ENCODE results near the gene DLG2. TPM values are rescaled to one million over a fixed set of nuclear protein-coding genes. Genes with fewer than 3 reads are reported as not detected.
A peak's percentile ranks its signal among the peaks of the same experiment; 100 is the strongest.

DLG2 gene
- total RNA-seq, 1 experiment from 2014 or later = 17.5 TPM

DNA sequence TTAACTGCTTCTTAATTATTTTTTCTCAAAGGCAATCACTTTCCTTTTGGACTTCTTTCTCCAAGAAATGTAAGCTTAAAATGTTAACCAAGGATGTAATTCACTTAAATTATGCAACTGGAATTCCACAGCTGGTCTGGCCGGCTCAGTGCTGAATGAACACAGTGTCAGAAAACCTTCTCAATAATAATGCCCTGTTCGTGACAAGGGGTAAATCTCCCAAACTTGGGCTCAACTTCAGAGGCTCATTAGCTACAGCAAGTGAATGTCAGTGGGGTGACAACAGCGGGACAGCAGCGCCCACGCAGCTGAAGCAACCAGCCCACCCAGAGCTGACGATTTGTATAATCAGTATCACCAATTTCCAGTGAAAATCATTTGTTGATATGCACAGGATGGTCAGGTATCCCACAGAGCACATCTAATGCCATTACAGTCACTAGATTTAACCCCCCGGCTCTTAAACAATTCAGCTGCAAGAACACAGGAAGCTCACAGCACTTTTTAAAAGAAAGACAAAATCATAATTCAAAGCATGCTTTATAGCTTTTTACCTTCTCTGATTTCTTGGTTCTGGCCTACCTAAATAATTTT, 704.8 kb downstream of the DLG2 start:
- CTCF ChIA-PET = interaction anchor here (0.5 to 1.7 kb wide), 4 partner anchors 9 to 1027 kb away, joined by 3 to 5 read pairs (median 4); no protein-coding TSS in a partner anchor
- H3K27me3 Mint-ChIP-seq (ENCODE audit: low read depth) = no peaks in the 10 kb centered on the region
- H3K36me3 Mint-ChIP-seq = no peaks in the 10 kb centered on the region
- DNase-seq (ENCODE audit: low spot score) (no peak), ATAC-seq (peak; percentile 56)
- peak overlapping the region; percentile 59 for H3K4me3 Mint-ChIP-seq
- H3K9me3 Mint-ChIP-seq = no peaks in the 10 kb centered on the region
- H3K4me1 Mint-ChIP-seq = peaks cover 66% of the 10 kb centered on the region
- H3K27ac Mint-ChIP-seq = peak overlapping the region; percentile 47
- TF ChIP-seq NR3C1 (CRISPR knock-in tag; conservative IDR thresholded peaks at IDR 0.05; ENCODE audit: low read depth) (no peak), EMX1 (CRISPR knock-in tag; IDR thresholded peaks at IDR 0.05) (no peak), ELF4 (CRISPR knock-in tag; IDR thresholded peaks at IDR 0.05; ENCODE audit: low read depth) (no peak), E2F1 (CRISPR knock-in tag; IDR thresholded peaks at IDR 0.05) (no peak)
- POLR2A ChIA-PET = interaction anchor here (0.7 kb wide), 1 partner anchor 1146 kb away, joined by 3 read pairs; no protein-coding TSS in a partner anchor

DNA sequence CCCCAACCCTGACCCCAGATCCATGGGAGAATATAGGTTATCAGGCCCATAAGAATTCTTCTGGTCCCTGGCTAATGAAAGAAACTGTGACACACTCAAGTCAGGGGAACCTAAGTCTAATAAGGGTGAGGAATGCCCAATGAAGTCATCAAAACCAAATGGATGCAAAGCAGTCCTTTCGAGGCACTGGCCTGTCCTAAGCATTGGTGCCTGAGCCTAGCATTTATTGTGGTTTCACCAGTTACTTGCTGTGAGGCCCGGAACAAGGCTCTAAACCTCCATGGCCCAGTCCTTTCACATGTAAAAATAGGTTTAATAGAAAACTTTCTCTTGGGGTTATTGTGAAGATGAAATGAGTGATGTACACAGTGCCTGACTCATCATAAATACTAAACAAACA, 712.6 kb downstream of the DLG2 start:
- peaks cover 6% of the 10 kb centered on the region; the same call in 1 of the 2 replicates for H3K9me3 Mint-ChIP-seq
- ATAC-seq = peak; percentile 88
- TF ChIP-seq ZNF396 (CRISPR knock-in tag; IDR thresholded peaks at IDR 0.05; ENCODE audit: borderline replicate concordance) (no peak), MAX (CRISPR knock-in tag; IDR thresholded peaks at IDR 0.05) (no peak), IRF2 (CRISPR knock-in tag; IDR thresholded peaks at IDR 0.05; ENCODE audit: borderline replicate concordance, low read depth) (no peak), ZNF121 (CRISPR knock-in tag; IDR thresholded peaks at IDR 0.05) (no peak), ZNF416 (CRISPR knock-in tag; IDR thresholded peaks at IDR 0.05) (no peak), NFE2L1 (CRISPR knock-in tag; IDR thresholded peaks at IDR 0.05) (no peak), ZNF263 (CRISPR knock-in tag; IDR thresholded peaks at IDR 0.05; ENCODE audit: low read depth) (no peak), ZNF317 (CRISPR knock-in tag; IDR thresholded peaks at IDR 0.05; ENCODE audit: borderline replicate concordance, low read depth) (no peak), NR3C1 (CRISPR knock-in tag; conservative IDR thresholded peaks at IDR 0.05; ENCODE audit: low read depth) (no peak), CTCF (IDR thresholded peaks at IDR 0.05) (no peak), HMGA2 (CRISPR knock-in tag; IDR thresholded peaks at IDR 0.05) (no peak), EMX1 (CRISPR knock-in tag; IDR thresholded peaks at IDR 0.05) (no peak), SMAD4 (CRISPR knock-in tag; IDR thresholded peaks at IDR 0.05) (no peak), GTF2I (CRISPR knock-in tag; conservative IDR thresholded peaks at IDR 0.05) (no peak)
- TF ChIP-seq, protein P1, sequence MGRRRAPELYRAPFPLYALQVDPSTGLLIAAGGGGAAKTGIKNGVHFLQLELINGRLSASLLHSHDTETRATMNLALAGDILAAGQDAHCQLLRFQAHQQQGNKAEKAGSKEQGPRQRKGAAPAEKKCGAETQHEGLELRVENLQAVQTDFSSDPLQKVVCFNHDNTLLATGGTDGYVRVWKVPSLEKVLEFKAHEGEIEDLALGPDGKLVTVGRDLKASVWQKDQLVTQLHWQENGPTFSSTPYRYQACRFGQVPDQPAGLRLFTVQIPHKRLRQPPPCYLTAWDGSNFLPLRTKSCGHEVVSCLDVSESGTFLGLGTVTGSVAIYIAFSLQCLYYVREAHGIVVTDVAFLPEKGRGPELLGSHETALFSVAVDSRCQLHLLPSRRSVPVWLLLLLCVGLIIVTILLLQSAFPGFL (CRISPR knock-in tag; IDR thresholded peaks at IDR 0.05; ENCODE audit: borderline replicate concordance) = no peak
- TF ChIP-seq, protein P2, sequence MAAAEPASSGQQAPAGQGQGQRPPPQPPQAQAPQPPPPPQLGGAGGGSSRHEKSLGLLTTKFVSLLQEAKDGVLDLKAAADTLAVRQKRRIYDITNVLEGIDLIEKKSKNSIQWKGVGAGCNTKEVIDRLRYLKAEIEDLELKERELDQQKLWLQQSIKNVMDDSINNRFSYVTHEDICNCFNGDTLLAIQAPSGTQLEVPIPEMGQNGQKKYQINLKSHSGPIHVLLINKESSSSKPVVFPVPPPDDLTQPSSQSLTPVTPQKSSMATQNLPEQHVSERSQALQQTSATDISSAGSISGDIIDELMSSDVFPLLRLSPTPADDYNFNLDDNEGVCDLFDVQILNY (CRISPR knock-in tag; IDR thresholded peaks at IDR 0.05) = no peak
- TF ChIP-seq, protein P3, sequence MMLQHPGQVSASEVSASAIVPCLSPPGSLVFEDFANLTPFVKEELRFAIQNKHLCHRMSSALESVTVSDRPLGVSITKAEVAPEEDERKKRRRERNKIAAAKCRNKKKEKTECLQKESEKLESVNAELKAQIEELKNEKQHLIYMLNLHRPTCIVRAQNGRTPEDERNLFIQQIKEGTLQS (CRISPR knock-in tag; conservative IDR thresholded peaks at IDR 0.05) = no peak
- TF ChIP-seq, protein P4, sequence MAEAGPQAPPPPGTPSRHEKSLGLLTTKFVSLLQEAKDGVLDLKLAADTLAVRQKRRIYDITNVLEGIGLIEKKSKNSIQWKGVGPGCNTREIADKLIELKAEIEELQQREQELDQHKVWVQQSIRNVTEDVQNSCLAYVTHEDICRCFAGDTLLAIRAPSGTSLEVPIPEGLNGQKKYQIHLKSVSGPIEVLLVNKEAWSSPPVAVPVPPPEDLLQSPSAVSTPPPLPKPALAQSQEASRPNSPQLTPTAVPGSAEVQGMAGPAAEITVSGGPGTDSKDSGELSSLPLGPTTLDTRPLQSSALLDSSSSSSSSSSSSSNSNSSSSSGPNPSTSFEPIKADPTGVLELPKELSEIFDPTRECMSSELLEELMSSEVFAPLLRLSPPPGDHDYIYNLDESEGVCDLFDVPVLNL (CRISPR knock-in tag; IDR thresholded peaks at IDR 0.05; ENCODE audit: borderline replicate concordance, low read depth) = no peak
- ChIA-PET CTCF (no interaction called here), POLR2A (no interaction called here)
- 0 out of 2 replicates have a peak, but pooled peaks cover 2% of the 10 kb centered on the region for H3K36me3 Mint-ChIP-seq
- no peaks in the 10 kb centered on the region for H3K27me3 Mint-ChIP-seq (ENCODE audit: low read depth)
- H3K4me1 Mint-ChIP-seq = peaks cover 53% of the 10 kb centered on the region
- H3K4me3 Mint-ChIP-seq = no peak overlapping the region
- DNase-seq (ENCODE audit: low spot score) = no peak
- peak overlapping the region; percentile 76 for H3K27ac Mint-ChIP-seq

All from WTC11 (cell line).